GM21447 (cell line): Measurements from ENCODE around the gene PLXDC2.

Source experiments
- ATAC-seq: cut with Tn5 transposase; IDR thresholded peaks from one replicate; pipeline ENCODE4 v1.9.1; 2021; ENCODE audit not compliant: unreplicated experiment

The PLXDC2 gene

GRCh38 chr10:19935176-19935575 is 118.9 kb downstream of the PLXDC2 start:
- no peak for ATAC-seq

- ATAC-seq: no peak
These were observed 120.1 kb downstream of the PLXDC2 start for GRCh38 chr10:19936289-19936688.

GRCh38 chr10:19937989-19938388 is 121.8 kb downstream of the PLXDC2 start:
- no peak for ATAC-seq

GRCh38 chr10:19941206-19941880 is 125.1 kb downstream of the PLXDC2 start:
- no peak for ATAC-seq

- no peak for ATAC-seq
These were observed 128.9 kb downstream of the PLXDC2 start for GRCh38 chr10:19944911-19945663.

- no peak for ATAC-seq
These were observed 130.0 kb downstream of the PLXDC2 start for GRCh38 chr10:19946245-19946644.

- no peak for ATAC-seq
These were observed 130.6 kb downstream of the PLXDC2 start for GRCh38 chr10:19946791-19947190.

GRCh38 chr10:19947215-19947614 is 131.0 kb downstream of the PLXDC2 start:
- ATAC-seq: no peak

- ATAC-seq: peak; percentile 52
These were observed 131.4 kb downstream of the PLXDC2 start for GRCh38 chr10:19947656-19948055.

- no peak for ATAC-seq
These were observed 136.2 kb downstream of the PLXDC2 start for GRCh38 chr10:19952224-19953010.

- ATAC-seq: no peak
These were observed 138.4 kb downstream of the PLXDC2 start for GRCh38 chr10:19954601-19955000.

GRCh38 chr10:19956516-19957032 is 140.3 kb downstream of the PLXDC2 start:
- ATAC-seq: no peak

GRCh38 chr10:19958787-19959186 is 142.6 kb downstream of the PLXDC2 start:
- peak; percentile 100 for ATAC-seq

- no peak for ATAC-seq
These were observed 145.1 kb downstream of the PLXDC2 start for GRCh38 chr10:19961076-19962053.

- ATAC-seq: no peak
These were observed 148.4 kb downstream of the PLXDC2 start for GRCh38 chr10:19964625-19965024.

GRCh38 chr10:19966751-19967150 is 150.5 kb downstream of the PLXDC2 start:
- no peak for ATAC-seq

- ATAC-seq: no peak
These were observed 151.7 kb downstream of the PLXDC2 start for GRCh38 chr10:19967981-19968380.

- ATAC-seq: no peak
These were observed 152.5 kb downstream of the PLXDC2 start for GRCh38 chr10:19968745-19969144.

GRCh38 chr10:19970256-19970655 is 154.0 kb downstream of the PLXDC2 start:
- ATAC-seq: no peak

- ATAC-seq: no peak
These were observed 154.5 kb downstream of the PLXDC2 start for GRCh38 chr10:19970717-19971116.
